GM23338 (cell line): Measurements from ENCODE around the gene INSL3. TPM values are rescaled to one million over a fixed set of nuclear protein-coding genes. Genes with fewer than 3 reads are reported as not detected.
A peak's percentile ranks its signal among the peaks of the same experiment; 100 is the strongest.

ENCODE experiments used
- ATAC-seq: fragments of 200-7000 bp; cut with Tn5 transposase; 3 replicates; pipeline ENCODE4 v1.9.1; 2020
- DNase-seq: peaks from one replicate; pipeline ENCODE4 v3.0.0-alpha.2; 2015; ENCODE audit warnings: low spot score
- H2AFZ ChIP-seq: fragments of 200-600 bp; sonication (generic); 2 replicates; pipeline ENCODE4 v1.8.0; 2016; ENCODE audit warnings: antibody characterized with exemption, mild to moderate bottlenecking, moderate library complexity
- H3F3A ChIP-seq: fragments of 200-600 bp; sonication (generic); replicated peaks from 2 replicates; pipeline ENCODE4 v1.8.0; 2017; ENCODE audit warnings: antibody characterized with exemption, mixed run types, low read depth
- H3K27ac ChIP-seq: fragments of 200-600 bp; sonication (generic); 2 replicates; pipeline ENCODE4 v1.6.1; 2016; ENCODE audit warnings: low read depth
- H3K27me3 ChIP-seq: fragments of 200-600 bp; sonication (generic); 2 replicates; pipeline ENCODE4 v1.8.0; 2016; ENCODE audit warnings: mild to moderate bottlenecking, mixed run types, moderate library complexity; ENCODE audit not compliant: insufficient read depth
- H3K36me3 ChIP-seq: fragments of 200-600 bp; sonication (generic); 2 replicates; pipeline ENCODE4 v1.8.0; 2016; ENCODE audit warnings: mild to moderate bottlenecking; ENCODE audit not compliant: insufficient read depth
- H3K4me1 ChIP-seq: fragments of 200-600 bp; sonication (generic); 2 replicates; pipeline ENCODE4 v1.8.0; 2016; ENCODE audit warnings: mild to moderate bottlenecking, moderate library complexity; ENCODE audit not compliant: insufficient read depth
- H3K4me2 ChIP-seq: fragments of 200-600 bp; sonication (generic); 2 replicates; pipeline ENCODE4 v1.7.1; 2017; ENCODE audit warnings: mixed run types
- H3K4me3 ChIP-seq: fragments of 200-600 bp; sonication (generic); 2 replicates; pipeline ENCODE4 v1.6.1; 2016; ENCODE audit warnings: mixed run types
- H3K79me2 ChIP-seq: fragments of 200-600 bp; sonication (generic); replicated peaks from 2 replicates; pipeline ENCODE4 v1.8.0; 2017; ENCODE audit warnings: mild to moderate bottlenecking; ENCODE audit not compliant: insufficient read depth
- H3K9me2 ChIP-seq: fragments of 200-600 bp; sonication (generic); 2 replicates; pipeline ENCODE4 v1.8.0; 2017; ENCODE audit not compliant: insufficient read depth
- H4K20me1 ChIP-seq: fragments of 200-600 bp; sonication (generic); replicated peaks from 2 replicates; pipeline ENCODE4 v1.8.0; 2017; ENCODE audit warnings: mild to moderate bottlenecking; ENCODE audit not compliant: insufficient read depth
- H3K27ac Mint-ChIP-seq: 2 replicates; pipeline ENCODE4 v1.8.0; 2020; ENCODE audit warnings: inconsistent platforms, mild to moderate bottlenecking, moderate library complexity, mixed read lengths
- H3K27me3 Mint-ChIP-seq: 3 replicates; pipeline ENCODE4 v1.8.0; 2022; ENCODE audit warnings: low read depth, mild to moderate bottlenecking, moderate library complexity, mixed read lengths, inconsistent platforms; ENCODE audit not compliant: insufficient read depth, poor library complexity
- H3K36me3 Mint-ChIP-seq: 3 replicates; pipeline ENCODE4 v1.8.0; 2021; ENCODE audit warnings: low read depth, mild to moderate bottlenecking, inconsistent platforms, moderate library complexity, mixed read lengths
- H3K4me1 Mint-ChIP-seq: 3 replicates; pipeline ENCODE4 v1.8.0; 2020; ENCODE audit warnings: mild to moderate bottlenecking, inconsistent platforms, mixed read lengths
- H3K4me3 Mint-ChIP-seq: 3 replicates; pipeline ENCODE4 v1.8.0; 2021; ENCODE audit warnings: moderate library complexity, mild to moderate bottlenecking, inconsistent platforms, mixed read lengths
- H3K9me3 Mint-ChIP-seq: 3 replicates; pipeline ENCODE4 v1.8.0; 2020; ENCODE audit warnings: moderate library complexity, mild to moderate bottlenecking, inconsistent platforms, mixed read lengths
- CREB1 ChIP-seq: fragments of 250-450 bp; sonication (Bioruptor Pico); IDR thresholded peaks from 2 replicates; pipeline ENCODE4 v1.5.0; 2020; ENCODE audit warnings: low read depth, mild to moderate bottlenecking, moderate library complexity
- CTCF ChIP-seq, 2 experiments: fragments of 200-600 bp in 1 of 2; sonication (generic) in 1 of 2; conservative IDR thresholded peaks; 2 replicates each; pipeline versions ENCODE4 v1.5.1 to v1.6.1; 2016 to 2017; ENCODE audit warnings: antibody characterized with exemption in 2 of 2, low read depth in 2 of 2, mild to moderate bottlenecking in 2 of 2, moderate library complexity in 1 of 2
- EZH2 ChIP-seq: fragments of 200-600 bp; sonication (generic); IDR thresholded peaks from one replicate; pipeline ENCODE4 v1.8.0; 2017; ENCODE audit warnings: antibody characterized with exemption, mild to moderate bottlenecking, low read depth; ENCODE audit not compliant: unreplicated experiment
- JUNB ChIP-seq: IDR thresholded peaks from one replicate; pipeline ENCODE4 v1.6.1; 2016; ENCODE audit warnings: antibody characterized with exemption; ENCODE audit not compliant: unreplicated experiment
- NANOG ChIP-seq: IDR thresholded peaks from 2 replicates; pipeline ENCODE4 v1.6.1; 2016; ENCODE audit warnings: antibody characterized with exemption, borderline replicate concordance
- POLR2AphosphoS5 ChIP-seq: IDR thresholded peaks from 2 replicates; pipeline ENCODE4 v1.6.1; 2016; ENCODE audit warnings: antibody characterized with exemption, low read depth
- REST ChIP-seq: IDR thresholded peaks from one replicate; pipeline ENCODE4 v1.6.1; 2018; ENCODE audit warnings: antibody characterized with exemption; ENCODE audit not compliant: unreplicated experiment
- STAT1 ChIP-seq: IDR thresholded peaks from one replicate; pipeline ENCODE4 v1.6.1; 2016; ENCODE audit warnings: antibody characterized with exemption; ENCODE audit not compliant: unreplicated experiment
- ZNF114 ChIP-seq: fragments of 250-450 bp; sonication (Bioruptor Pico); IDR thresholded peaks from 2 replicates; pipeline ENCODE4 v1.5.0; 2020; ENCODE audit warnings: mild to moderate bottlenecking, moderate library complexity
- ZNF331 ChIP-seq: fragments of 250-450 bp; sonication (Bioruptor Pico); IDR thresholded peaks from 2 replicates; pipeline ENCODE4 v1.5.0; 2020; ENCODE audit warnings: low read depth, mild to moderate bottlenecking, moderate library complexity
- polyA plus RNA-seq: library from polyadenylated mRNA; unstranded; fragments of >200 nt; fragmentation: Nextera tagmentation; extraction: Ambion mirVana; gene quantifications from 2 replicates; pipeline ENCODE4 v1.2.1, GENCODE V29; 2016
- total RNA-seq: library from RNA; depleted of rRNA; stranded (reverse); fragments of >200 nt; shearing (Covaris generic); gene quantifications from 2 replicates; pipeline ENCODE4 v1.2.3, GENCODE V29; 2014
- TF ChIP-seq, protein P1 (sequence below): IDR thresholded peaks from 2 replicates; pipeline ENCODE4 v1.6.1; 2016; ENCODE audit warnings: antibody characterized with exemption

Gene INSL3
- total and polyA plus RNA-seq, 2 experiments from 2014 or later, result 0.76 TPM; not detected in 1

- no peaks in the 10 kb centered on the region for H3K36me3 ChIP-seq
- no peaks in the 10 kb centered on the region for H3K9me2 ChIP-seq
- H3K27me3 ChIP-seq, result peaks cover 17% of the 10 kb centered on the region
- H3K79me2 ChIP-seq, result no peaks in the 10 kb centered on the region
- peaks cover 5% of the 10 kb centered on the region; the same call in 1 of the 3 replicates for H3K4me1 Mint-ChIP-seq
- no peak for TF ChIP-seq EZH2
- TF ChIP-seq POLR2AphosphoS5, result no peak
- TF ChIP-seq STAT1, result no peak
- TF ChIP-seq NANOG, result no peak
- TF ChIP-seq, protein P1, sequence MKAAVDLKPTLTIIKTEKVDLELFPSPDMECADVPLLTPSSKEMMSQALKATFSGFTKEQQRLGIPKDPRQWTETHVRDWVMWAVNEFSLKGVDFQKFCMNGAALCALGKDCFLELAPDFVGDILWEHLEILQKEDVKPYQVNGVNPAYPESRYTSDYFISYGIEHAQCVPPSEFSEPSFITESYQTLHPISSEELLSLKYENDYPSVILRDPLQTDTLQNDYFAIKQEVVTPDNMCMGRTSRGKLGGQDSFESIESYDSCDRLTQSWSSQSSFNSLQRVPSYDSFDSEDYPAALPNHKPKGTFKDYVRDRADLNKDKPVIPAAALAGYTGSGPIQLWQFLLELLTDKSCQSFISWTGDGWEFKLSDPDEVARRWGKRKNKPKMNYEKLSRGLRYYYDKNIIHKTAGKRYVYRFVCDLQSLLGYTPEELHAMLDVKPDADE, result no peak
- H3K4me3 Mint-ChIP-seq, result no peak overlapping the region
- no peak overlapping the region for H3K27ac Mint-ChIP-seq
- H3F3A ChIP-seq, result peaks cover 8% of the 10 kb centered on the region; the same call in 1 of the 2 replicates
- H4K20me1 ChIP-seq, result no peaks in the 10 kb centered on the region
- no peak overlapping the region for H3K4me3 ChIP-seq
- ATAC-seq (no peak), DNase-seq (no peak)
- H3K4me1 ChIP-seq, result no peaks in the 10 kb centered on the region; the same call in 1 of the 2 replicates
- H3K27ac ChIP-seq, result no peak overlapping the region
- H3K36me3 Mint-ChIP-seq, result no peaks in the 10 kb centered on the region
- H3K9me3 Mint-ChIP-seq, result no peaks in the 10 kb centered on the region
- no peak overlapping the region for H3K4me2 ChIP-seq
- no peak overlapping the region for H2AFZ ChIP-seq
- peaks cover 18% of the 10 kb centered on the region for H3K27me3 Mint-ChIP-seq
Observed at GRCh38 chr19:17796838-17797423, 24.4 kb downstream of the INSL3 start.

DNA sequence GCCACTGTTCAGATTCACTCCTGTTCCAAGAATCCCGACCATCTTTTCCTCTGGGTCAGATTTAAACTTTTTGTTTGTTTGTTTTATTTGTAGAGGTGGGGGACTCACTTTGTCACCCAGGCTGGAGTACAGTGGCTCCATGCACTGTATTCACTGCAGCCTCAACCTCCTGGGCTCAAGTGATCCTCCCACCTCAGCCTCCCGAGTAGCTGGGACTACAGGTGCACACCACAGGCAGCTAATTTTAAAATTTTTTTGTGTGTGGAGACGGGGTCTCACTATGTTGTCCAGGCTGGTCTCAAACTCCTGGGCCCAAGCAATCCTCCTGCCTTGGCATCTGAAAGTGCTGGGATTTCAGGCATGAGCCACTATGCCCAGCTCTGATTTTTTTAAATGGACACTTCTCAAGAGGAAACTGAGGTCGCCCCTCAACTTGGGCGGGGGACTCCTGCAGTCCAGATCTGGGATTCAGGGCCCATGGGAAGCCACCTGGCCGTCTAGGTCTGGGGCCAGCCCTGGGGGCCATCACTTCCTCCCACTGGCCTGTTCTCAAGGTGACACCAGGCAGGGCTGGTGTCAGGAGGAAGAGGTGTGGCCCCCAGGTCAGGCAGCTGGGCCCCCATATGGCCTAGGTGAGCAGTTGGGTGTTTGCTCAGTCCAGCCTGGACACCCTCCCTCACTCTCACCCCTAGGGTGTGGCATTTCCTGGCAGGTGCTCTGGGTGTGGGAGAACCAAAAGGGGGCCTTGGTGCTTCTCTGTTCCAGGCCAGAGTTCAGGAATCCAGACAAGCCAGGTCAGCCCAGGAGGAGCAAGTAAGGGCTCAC lies 25.1 kb downstream of the INSL3 start:
- H3K4me1 Mint-ChIP-seq, result peaks cover 7% of the 10 kb centered on the region
- no peak for ATAC-seq

DNA sequence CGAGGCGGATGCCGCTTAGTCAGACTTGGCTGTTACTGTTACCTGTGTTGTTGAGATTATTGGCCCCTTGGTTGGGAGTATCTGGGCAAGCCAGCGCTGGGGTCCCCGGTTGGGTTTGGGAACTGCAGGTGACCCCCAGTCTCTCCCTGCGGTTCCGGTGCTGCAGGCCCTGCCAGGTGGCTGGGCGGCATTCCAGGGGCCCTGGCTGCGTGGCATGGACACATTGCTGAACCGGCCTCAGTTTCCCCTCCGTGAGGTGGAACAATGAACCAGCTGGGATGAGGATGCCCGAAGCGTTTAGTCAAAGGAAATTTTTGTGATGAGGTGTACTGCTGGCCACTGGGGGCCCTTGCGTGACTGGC lies 25.8 kb downstream of the INSL3 start:
- ATAC-seq, result no peak; the same call in 2 of the 3 replicates
- Mint-ChIP-seq H3K4me3 (peak overlapping the region; percentile 76), H3K27ac (no peak overlapping the region)
- TF ChIP-seq NANOG (no peak), CREB1 (no peak), STAT1 (no peak), JUNB (no peak), REST (no peak), ZNF114 (CRISPR knock-in tag) (no peak), CTCF (conservative IDR thresholded peaks at IDR 0.05; ENCODE audit: low read depth in 2 of 2) (no peak), POLR2AphosphoS5 (no peak)

More for the DNA sequence above, 25.1 kb downstream of the INSL3 start:
- peak overlapping the region; percentile 93; the same call in 1 of the 2 replicates for H3K4me2 ChIP-seq
- H3K9me3 Mint-ChIP-seq, result no peaks in the 10 kb centered on the region
- peak overlapping the region; percentile 76 for H3K4me3 Mint-ChIP-seq
- TF ChIP-seq STAT1 (no peak), ZNF331 (CRISPR knock-in tag) (no peak), JUNB (no peak)
- H3K27ac ChIP-seq, result no peak overlapping the region
- H3K79me2 ChIP-seq, result no peaks in the 10 kb centered on the region
- peaks cover 17% of the 10 kb centered on the region for H3K27me3 ChIP-seq
- H3K27ac Mint-ChIP-seq, result no peak overlapping the region
- H4K20me1 ChIP-seq, result no peaks in the 10 kb centered on the region
- no peaks in the 10 kb centered on the region for H3K36me3 ChIP-seq
- no peaks in the 10 kb centered on the region for H3K9me2 ChIP-seq
- no peaks in the 10 kb centered on the region; the same call in 1 of the 2 replicates for H3K4me1 ChIP-seq
- H3K4me3 ChIP-seq, result peak overlapping the region; percentile 71; the same call in 1 of the 2 replicates
- DNase-seq, result no peak
- no peaks in the 10 kb centered on the region for H3K36me3 Mint-ChIP-seq
- H3F3A ChIP-seq, result peaks cover 8% of the 10 kb centered on the region; the same call in 1 of the 2 replicates
- H2AFZ ChIP-seq, result no peak overlapping the region
- H3K27me3 Mint-ChIP-seq, result peaks cover 18% of the 10 kb centered on the region

More for the DNA sequence above, 25.8 kb downstream of the INSL3 start:
- Histone ChIP-seq H3K36me3 (no peaks in the 10 kb centered on the region), H3K4me1 (no peaks in the 10 kb centered on the region; the same call in 1 of the 2 replicates), H3K9me2 (no peaks in the 10 kb centered on the region), H3K4me3 (peak overlapping the region; percentile 71), H3K27ac (no peak overlapping the region), H3F3A (peaks cover 8% of the 10 kb centered on the region; the same call in 1 of the 2 replicates), H3K79me2 (no peaks in the 10 kb centered on the region), H3K4me2 (peak overlapping the region; percentile 93), H4K20me1 (no peaks in the 10 kb centered on the region), H2AFZ (peak overlapping the region; percentile 99), H3K27me3 (peaks cover 17% of the 10 kb centered on the region)
- Mint-ChIP-seq H3K36me3 (no peaks in the 10 kb centered on the region), H3K27me3 (peaks cover 18% of the 10 kb centered on the region), H3K4me1 (peaks cover 8% of the 10 kb centered on the region), H3K9me3 (no peaks in the 10 kb centered on the region)
- no peak for DNase-seq
